Measurements from ENCODE around the gene TXNRD3.

The TXNRD3 gene

DNA sequence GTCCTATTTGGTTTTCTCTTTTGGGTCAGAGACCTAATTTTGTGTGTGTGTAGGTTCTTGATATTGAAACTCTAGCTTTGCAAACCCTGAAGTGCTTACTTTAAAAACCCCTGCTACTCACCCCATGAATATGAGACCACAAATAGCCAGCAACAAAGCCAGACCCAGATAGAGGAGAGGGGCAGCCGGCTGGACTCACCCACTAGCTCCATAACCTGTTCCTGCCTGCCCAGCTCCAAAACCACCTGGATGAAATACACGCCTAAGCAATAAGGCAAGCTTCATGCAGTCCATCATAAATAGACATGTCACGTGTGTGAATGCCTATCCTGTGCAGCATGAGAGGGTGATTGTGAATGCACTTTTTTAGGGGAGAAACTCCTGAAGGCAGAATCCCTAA lies 3.7 kb upstream of the TXNRD3 start:
- no peak for TF ChIP-seq CTCF (IDR thresholded peaks at IDR 0.05; ENCODE audit: low read depth, low read length)
- DNase-seq (ENCODE audit: low read depth in 2 of 2) = no peak

GRCh38 chr3:126657901-126658300 lies 3.0 kb upstream of the TXNRD3 start:
- H3K4me3 ChIP-seq (replicated peaks in 1 of 2; ENCODE audit: low read depth in 2 of 2, low read length in 2 of 2) = no peak overlapping the region
- no peak for TF ChIP-seq CTCF (IDR thresholded peaks at IDR 0.05; ENCODE audit: low read depth, low read length)
- no peak for DNase-seq (ENCODE audit: low read depth in 2 of 2)

More for the DNA sequence above, 3.7 kb upstream of the TXNRD3 start:
- H3K4me3 ChIP-seq (replicated peaks in 1 of 2; ENCODE audit: low read depth in 2 of 2, low read length in 2 of 2) = no peak overlapping the region

- DNase-seq (ENCODE audit: low read depth in 2 of 2) = no peak
- TF ChIP-seq CTCF (IDR thresholded peaks at IDR 0.05; ENCODE audit: low read depth, low read length) = no peak
- no peak overlapping the region for H3K4me3 ChIP-seq (replicated peaks in 1 of 2; ENCODE audit: low read depth in 2 of 2, low read length in 2 of 2)
These were observed 1.6 kb upstream of the TXNRD3 start for GRCh38 chr3:126656371-126657134.

- no peak for TF ChIP-seq CTCF (IDR thresholded peaks at IDR 0.05; ENCODE audit: low read depth, low read length)
- H3K4me3 ChIP-seq (replicated peaks in 1 of 2; ENCODE audit: low read depth in 2 of 2, low read length in 2 of 2) = no peak overlapping the region
- no peak for DNase-seq (ENCODE audit: low read depth in 2 of 2)
These were observed 963 bp upstream of the TXNRD3 start for GRCh38 chr3:126655887-126656286.

GRCh38 chr3:126649556-126650092 lies 5.3 kb downstream of the TXNRD3 start:
- no peak for DNase-seq (ENCODE audit: low read depth in 2 of 2)
- no peak overlapping the region for H3K4me3 ChIP-seq (replicated peaks in 1 of 2; ENCODE audit: low read depth in 2 of 2, low read length in 2 of 2)
- TF ChIP-seq CTCF (IDR thresholded peaks at IDR 0.05; ENCODE audit: low read depth, low read length) = no peak

DNA sequence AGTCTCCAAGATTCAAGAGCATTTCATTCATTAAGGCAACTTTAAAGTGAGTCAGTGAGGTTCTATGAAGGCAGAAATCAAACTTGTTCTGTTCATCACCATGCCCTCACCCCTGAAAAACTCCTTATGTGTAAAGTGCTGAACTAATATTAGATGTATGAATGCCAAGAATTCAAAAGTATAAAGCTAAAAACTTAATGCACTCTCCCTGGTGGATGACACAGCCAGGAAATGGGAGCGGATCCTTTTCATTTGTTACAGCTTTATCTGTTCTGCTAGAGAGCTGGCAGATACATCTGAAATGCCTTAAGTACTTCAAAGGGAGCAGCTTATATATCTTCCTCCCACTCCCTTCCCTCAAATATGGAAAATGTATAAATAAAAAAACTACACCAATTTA lies 8.2 kb downstream of the TXNRD3 start:
- H3K4me3 ChIP-seq (replicated peaks in 1 of 2; ENCODE audit: low read depth in 2 of 2, low read length in 2 of 2) = no peak overlapping the region
- peak in 1 of 2 donors; percentile 33 for DNase-seq (ENCODE audit: low read depth in 2 of 2)
- TF ChIP-seq CTCF (IDR thresholded peaks at IDR 0.05; ENCODE audit: low read depth, low read length) = no peak
